ENCODE measurements around the gene ZNF469.

The ZNF469 gene

GRCh38 chr16:88342491-88342890 lies 40.3 kb upstream of the ZNF469 start:
- no peaks in the 10 kb centered on the region for H3K36me3 Mint-ChIP-seq (ENCODE audit: insufficient read depth)
- H3K27ac Mint-ChIP-seq, result no peak overlapping the region
- H3K4me1 Mint-ChIP-seq (ENCODE audit: low read depth in 2 of 2), result no peaks in the 10 kb centered on the region
- DNase-seq, result no peak
- H3K4me3 Mint-ChIP-seq, result no peak overlapping the region
- no peaks in the 10 kb centered on the region for H3K9me3 Mint-ChIP-seq
- H3K27me3 Mint-ChIP-seq, result peaks cover 15 to 39% of the 10 kb centered on the region in 2 donors
- ATAC-seq (replicated peaks), result no peak

DNA sequence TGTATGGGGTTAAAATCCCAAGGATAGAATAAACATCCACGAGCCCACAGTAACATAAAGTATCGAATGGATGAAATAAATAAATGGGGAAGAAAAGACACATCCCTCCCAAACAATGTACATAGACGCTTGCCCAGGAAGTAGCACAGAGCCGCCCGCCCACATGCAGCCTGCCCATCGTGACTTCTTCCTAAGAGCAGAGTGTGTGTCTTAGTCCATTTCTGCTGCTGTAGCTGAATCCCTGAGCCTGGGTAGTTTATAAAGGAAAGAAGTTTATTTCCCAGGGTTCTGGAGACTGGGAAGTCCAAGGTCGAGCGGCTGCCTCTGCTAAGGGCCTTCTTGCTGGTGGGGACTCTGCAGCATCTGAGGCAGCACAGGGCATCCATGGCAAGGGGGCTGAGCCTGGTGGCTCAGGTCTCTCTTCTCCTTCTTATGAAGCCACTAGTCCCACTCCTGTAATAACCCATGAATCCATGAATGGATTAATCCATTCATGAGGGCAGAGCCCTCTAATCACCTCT lies 39.4 kb upstream of the ZNF469 start:
- no peak for ATAC-seq (replicated peaks)
- peaks cover 2% of the 10 kb centered on the region for H3K36me3 Mint-ChIP-seq (ENCODE audit: insufficient read depth)

GRCh38 chr16:88344411-88345030 lies 38.2 kb upstream of the ZNF469 start:
- no peak overlapping the region for H3K27ac Mint-ChIP-seq
- peaks cover 3 to 4% of the 10 kb centered on the region in 2 donors for H3K4me1 Mint-ChIP-seq (ENCODE audit: low read depth in 2 of 2)
- H3K27me3 Mint-ChIP-seq, result peaks cover 8 to 31% of the 10 kb centered on the region in 2 donors
- ATAC-seq (replicated peaks), result no peak
- no peak overlapping the region for H3K4me3 Mint-ChIP-seq
- DNase-seq, result no peak
- peaks cover 2% of the 10 kb centered on the region for H3K36me3 Mint-ChIP-seq (ENCODE audit: insufficient read depth)
- no peaks in the 10 kb centered on the region for H3K9me3 Mint-ChIP-seq

More for the DNA sequence above, 39.4 kb upstream of the ZNF469 start:
- Mint-ChIP-seq H3K9me3 (no peaks in the 10 kb centered on the region), H3K4me1 (ENCODE audit: low read depth in 2 of 2) (peaks cover 3% of the 10 kb centered on the region in 2 donors), H3K27me3 (peaks cover 13 to 34% of the 10 kb centered on the region in 2 donors), H3K27ac (no peak overlapping the region), H3K4me3 (no peak overlapping the region)
- DNase-seq, result no peak

DNA sequence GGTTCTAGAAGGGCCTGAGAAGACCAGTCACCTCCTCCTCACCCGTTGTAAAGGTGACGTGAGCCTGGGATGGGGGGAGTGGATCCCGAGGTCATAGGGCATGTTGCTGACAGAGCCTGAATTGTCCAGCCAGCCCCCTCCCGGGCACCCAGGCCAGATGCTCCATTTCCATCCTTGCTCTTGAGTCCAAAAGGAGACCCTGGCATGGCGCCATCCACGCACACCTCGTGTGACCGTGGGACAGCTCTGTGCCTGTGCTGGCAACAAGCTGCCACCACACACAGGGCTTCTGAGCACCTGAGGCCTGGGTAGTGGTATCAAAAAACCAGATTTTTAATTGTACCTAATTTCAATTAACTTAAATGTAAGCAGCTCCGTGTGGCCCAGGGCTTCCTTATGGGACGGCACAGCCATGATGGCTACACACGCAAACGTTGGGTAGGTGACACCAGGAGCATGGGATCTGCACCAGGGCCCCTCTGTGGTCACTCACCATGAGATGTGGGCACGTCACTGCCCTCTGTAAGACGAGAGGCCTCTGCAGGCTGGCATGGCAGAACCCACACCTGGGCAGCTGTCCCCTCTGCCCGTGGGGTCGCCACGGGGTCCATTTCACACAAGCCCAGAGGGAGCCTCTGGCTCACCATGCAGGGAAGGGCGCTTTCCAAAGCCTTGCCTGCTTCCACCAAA lies 37.6 kb upstream of the ZNF469 start:
- ATAC-seq (replicated peaks) (no peak), DNase-seq (no peak)
- Mint-ChIP-seq H3K4me3 (no peak overlapping the region), H3K27ac (no peak overlapping the region), H3K9me3 (no peaks in the 10 kb centered on the region), H3K27me3 (peaks cover 8 to 25% of the 10 kb centered on the region in 2 donors), H3K36me3 (ENCODE audit: insufficient read depth) (peaks cover 2% of the 10 kb centered on the region), H3K4me1 (ENCODE audit: low read depth in 2 of 2) (peaks cover 3 to 4% of the 10 kb centered on the region in 2 donors)

DNA sequence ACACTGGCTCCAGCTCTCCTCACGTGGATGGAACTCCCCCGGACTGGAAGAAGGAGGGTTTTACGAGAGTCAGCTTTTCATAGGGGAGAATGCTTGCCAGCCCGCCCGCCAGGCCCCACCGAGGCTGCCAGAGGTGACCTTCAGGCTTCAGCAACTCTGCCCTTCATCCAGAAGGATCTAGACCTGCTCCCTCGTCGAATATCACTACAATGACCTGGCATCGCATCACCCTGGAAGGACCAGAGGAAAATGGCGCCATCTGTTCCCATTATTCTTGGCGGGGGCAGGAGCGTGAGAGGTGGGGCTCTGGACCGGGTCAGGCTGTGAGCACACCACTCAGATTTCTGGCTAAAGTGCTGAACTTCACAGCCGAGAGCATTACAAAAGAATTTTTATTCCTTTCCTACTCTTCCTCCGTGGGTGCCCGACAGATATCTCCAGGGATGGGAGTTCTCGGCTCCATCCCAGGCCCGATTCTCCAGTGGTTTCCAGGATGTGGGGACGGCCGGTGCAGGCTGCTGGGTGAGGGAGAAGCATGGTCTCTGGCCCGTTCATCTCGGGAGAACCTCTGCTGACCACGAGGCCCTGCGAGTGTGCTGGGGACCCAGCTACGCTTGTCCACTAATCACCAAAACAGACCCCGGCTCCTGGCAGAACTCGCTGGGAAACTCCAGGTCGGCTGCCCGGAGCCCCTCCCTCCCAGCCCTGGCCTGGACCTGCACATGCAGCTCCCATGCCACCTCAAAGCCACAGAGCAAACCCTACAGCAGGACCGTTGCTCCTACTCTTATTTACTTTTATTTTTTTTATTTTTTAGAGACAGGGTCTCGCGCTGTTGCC lies 36.8 kb upstream of the ZNF469 start:
- H3K4me3 Mint-ChIP-seq, result no peak overlapping the region
- ATAC-seq (replicated peaks) (no peak), DNase-seq (no peak)
- peaks cover 2% of the 10 kb centered on the region for H3K36me3 Mint-ChIP-seq (ENCODE audit: insufficient read depth)
- H3K27me3 Mint-ChIP-seq, result peaks cover 7 to 18% of the 10 kb centered on the region in 2 donors
- H3K4me1 Mint-ChIP-seq (ENCODE audit: low read depth in 2 of 2), result peaks cover 3 to 4% of the 10 kb centered on the region in 2 donors
- no peaks in the 10 kb centered on the region for H3K9me3 Mint-ChIP-seq
- H3K27ac Mint-ChIP-seq, result no peak overlapping the region

GRCh38 chr16:88346680-88347505 lies 35.9 kb upstream of the ZNF469 start:
- Mint-ChIP-seq H3K27me3 (peaks cover 0 to 9% of the 10 kb centered on the region in 2 donors), H3K4me1 (ENCODE audit: low read depth in 2 of 2) (peaks cover 3 to 4% of the 10 kb centered on the region in 2 donors), H3K36me3 (ENCODE audit: insufficient read depth) (peaks cover 2% of the 10 kb centered on the region), H3K27ac (no peak overlapping the region), H3K4me3 (no peak overlapping the region), H3K9me3 (no peaks in the 10 kb centered on the region)
- DNase-seq, result no peak
- no peak for ATAC-seq (replicated peaks)

DNA sequence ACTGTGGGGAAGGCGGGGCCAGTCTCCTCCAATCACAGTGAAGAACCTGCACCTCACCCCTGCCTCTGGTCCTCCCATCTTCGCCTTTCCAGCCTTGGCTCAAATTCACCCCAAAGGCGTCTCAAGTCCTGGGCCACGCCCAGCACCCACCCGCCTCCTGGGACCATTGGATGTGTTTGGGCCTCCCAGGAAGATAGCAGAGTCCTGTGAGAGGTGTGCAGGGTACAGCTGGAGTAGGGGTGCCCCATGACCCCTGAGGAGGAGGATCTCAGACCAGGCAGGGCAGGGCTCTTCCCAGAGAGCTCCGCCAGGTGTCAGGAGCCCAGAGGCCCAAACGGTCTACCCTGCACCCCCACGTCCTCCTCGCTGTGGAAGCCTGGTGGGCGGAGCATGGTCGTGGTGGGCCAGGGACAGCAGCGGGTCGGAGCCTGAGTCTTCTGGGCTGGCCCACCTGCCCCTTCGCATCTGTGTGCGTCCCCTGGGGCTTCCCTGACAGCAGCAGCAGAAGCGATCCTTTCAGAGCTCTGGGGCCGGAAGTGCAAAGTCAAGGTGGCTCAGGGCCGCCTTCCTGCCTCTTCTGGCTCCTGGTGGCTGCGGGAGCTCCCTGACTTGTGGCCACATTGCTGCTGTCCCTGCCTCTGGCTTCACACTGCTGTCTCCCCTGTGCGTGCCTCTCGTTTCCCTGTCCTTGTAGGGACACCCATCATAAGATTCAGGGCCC lies 34.9 kb upstream of the ZNF469 start:
- Mint-ChIP-seq H3K27ac (peak overlapping the region in 1 of 2 donors; percentile 39), H3K27me3 (peaks cover 0 to 9% of the 10 kb centered on the region in 2 donors), H3K4me3 (no peak overlapping the region), H3K9me3 (no peaks in the 10 kb centered on the region), H3K4me1 (ENCODE audit: low read depth in 2 of 2) (peaks cover 3 to 4% of the 10 kb centered on the region in 2 donors), H3K36me3 (ENCODE audit: insufficient read depth) (peaks cover 2% of the 10 kb centered on the region)
- peak; percentile 29 for ATAC-seq (replicated peaks)
- DNase-seq, result no peak

DNA sequence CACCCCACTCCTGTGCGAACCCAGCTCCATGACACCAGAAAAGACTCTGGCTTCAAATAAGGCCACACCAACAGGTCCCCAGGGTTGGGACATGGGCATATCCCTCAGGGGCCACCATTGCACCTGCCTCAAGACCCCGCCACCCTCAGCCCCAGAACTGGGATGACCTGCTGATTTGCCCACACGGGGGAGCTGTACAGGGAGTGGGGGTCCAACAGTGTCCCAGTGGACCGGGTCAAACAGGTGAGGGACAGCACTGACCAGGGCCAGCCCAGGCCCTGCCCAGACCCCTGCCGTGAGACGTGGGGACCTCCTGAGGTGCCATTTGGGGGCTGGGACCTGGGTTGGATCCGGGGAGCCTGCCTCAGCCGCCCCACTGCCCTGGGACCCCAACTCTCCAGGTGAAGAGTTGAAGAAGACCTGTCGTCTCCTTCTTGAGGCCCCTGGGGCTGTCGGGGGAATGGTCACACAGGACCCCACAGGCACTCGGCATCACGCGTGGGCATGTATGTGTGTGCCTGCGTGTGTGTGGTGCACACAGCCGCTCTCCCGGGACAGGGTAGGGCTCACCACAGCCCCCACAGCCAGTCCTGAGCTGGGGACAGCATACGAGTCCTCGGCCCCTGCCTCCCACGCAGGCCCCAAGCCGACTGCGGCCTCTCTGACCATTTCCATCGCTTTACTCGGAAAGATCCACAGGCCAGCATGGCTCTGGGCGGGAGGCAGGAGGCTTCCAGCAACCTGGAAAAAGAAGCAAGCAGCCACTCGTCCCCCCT lies 34.2 kb upstream of the ZNF469 start:
- H3K4me3 Mint-ChIP-seq, result no peak overlapping the region
- H3K36me3 Mint-ChIP-seq (ENCODE audit: insufficient read depth), result peaks cover 2% of the 10 kb centered on the region
- no peak for ATAC-seq (replicated peaks)
- DNase-seq, result no peak
- peaks cover 0 to 5% of the 10 kb centered on the region in 2 donors for H3K27me3 Mint-ChIP-seq
- H3K9me3 Mint-ChIP-seq, result no peaks in the 10 kb centered on the region
- H3K27ac Mint-ChIP-seq, result peak overlapping the region in 1 of 2 donors; percentile 39
- peaks cover 3 to 4% of the 10 kb centered on the region in 2 donors for H3K4me1 Mint-ChIP-seq (ENCODE audit: low read depth in 2 of 2)

DNA sequence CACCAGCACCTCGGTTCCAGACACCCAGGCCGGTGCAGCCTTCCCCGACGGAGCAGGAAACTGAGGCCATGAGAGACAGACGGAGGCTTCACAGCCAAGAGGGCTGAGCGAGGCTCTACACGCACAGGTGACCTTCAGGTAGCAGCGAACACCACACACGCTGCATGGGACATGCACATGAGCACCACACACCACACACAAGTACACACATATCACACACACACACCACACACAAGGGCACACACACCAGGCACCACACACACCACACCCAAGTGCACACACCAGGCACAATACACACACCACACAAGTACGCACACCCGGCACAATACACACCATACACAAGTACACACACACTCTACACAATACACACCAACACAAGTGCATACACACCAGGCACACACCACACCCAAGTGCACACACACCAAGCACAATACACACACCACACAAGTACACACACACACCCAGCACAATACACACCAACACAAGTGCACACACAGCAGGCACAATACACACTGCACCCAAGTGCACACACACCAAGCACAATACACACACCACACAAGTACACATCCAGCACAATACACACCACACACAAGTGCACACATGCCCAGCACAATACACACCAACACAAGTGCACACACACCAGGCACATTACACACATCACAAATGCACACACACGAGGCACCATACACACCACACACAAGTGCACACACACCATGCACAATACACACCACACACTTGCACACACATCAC lies 33.4 kb upstream of the ZNF469 start:
- Mint-ChIP-seq H3K27ac (no peak overlapping the region), H3K36me3 (ENCODE audit: insufficient read depth) (peaks cover 2% of the 10 kb centered on the region), H3K9me3 (no peaks in the 10 kb centered on the region), H3K4me3 (no peak overlapping the region), H3K4me1 (ENCODE audit: low read depth in 2 of 2) (peaks cover 3 to 4% of the 10 kb centered on the region in 2 donors), H3K27me3 (no peaks in the 10 kb centered on the region)
- DNase-seq (no peak), ATAC-seq (replicated peaks) (no peak)

DNA sequence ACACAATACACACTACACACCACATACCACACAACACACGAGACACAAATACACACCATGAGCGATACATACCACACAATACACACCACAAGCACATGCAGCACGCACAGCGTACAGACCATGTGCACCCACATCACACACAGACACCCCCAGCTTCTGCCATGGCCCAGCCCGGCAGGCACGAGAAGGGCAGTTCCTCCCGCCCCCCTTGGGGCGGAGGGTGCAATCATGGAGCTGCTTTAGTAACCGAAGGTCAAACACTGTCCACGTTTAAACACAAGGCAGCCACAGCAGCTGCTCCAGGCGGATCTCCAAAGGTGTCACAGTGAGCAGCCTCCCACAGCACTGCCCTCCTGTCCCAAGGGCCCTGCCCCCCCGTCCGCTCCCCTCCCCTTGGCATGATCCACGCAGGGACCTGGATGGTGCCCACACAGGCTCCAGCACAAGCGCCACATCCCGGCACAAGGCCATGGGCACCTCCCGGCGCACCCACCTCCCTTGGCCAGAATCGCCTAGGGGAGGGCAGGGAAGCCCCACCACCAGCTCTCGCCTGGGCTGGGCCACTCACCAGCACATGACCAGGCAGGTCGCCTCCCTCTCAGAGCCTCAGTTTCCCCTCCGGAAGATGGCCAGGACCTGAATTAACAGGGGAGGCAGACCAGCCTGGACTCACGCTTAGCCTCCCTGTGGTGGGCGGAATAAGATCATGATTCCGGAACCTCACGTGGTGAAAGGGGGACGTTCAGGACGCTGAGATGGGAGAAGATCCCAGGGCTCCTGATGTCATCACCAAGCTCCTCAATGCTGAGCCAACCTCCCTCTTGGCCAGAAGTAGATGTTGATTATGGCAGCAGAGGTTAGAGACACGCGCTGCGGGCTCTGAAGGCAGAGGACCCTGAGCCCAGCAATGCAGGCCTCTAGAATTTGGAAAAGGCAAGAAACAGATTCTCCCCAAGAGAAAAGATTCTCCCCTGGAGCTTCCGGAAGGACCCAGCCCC lies 32.6 kb upstream of the ZNF469 start:
- Mint-ChIP-seq H3K36me3 (ENCODE audit: insufficient read depth) (peaks cover 2% of the 10 kb centered on the region), H3K27me3 (no peaks in the 10 kb centered on the region), H3K27ac (no peak overlapping the region), H3K9me3 (no peaks in the 10 kb centered on the region), H3K4me3 (no peak overlapping the region), H3K4me1 (ENCODE audit: low read depth in 2 of 2) (peaks cover 3 to 4% of the 10 kb centered on the region in 2 donors)
- ATAC-seq (replicated peaks) (no peak), DNase-seq (no peak)

Data from effector memory CD8-positive, alpha-beta T cell (primary cell).